ENCODE data around the gene HAO1. TPM values are rescaled to one million over a fixed set of nuclear protein-coding genes. Genes with fewer than 3 reads are reported as not detected.
A peak's percentile ranks its signal among the peaks of the same experiment; 100 is the strongest.

HAO1 gene
- total RNA-seq, 1 donor from 2014 or later: 0.20 TPM

DNA sequence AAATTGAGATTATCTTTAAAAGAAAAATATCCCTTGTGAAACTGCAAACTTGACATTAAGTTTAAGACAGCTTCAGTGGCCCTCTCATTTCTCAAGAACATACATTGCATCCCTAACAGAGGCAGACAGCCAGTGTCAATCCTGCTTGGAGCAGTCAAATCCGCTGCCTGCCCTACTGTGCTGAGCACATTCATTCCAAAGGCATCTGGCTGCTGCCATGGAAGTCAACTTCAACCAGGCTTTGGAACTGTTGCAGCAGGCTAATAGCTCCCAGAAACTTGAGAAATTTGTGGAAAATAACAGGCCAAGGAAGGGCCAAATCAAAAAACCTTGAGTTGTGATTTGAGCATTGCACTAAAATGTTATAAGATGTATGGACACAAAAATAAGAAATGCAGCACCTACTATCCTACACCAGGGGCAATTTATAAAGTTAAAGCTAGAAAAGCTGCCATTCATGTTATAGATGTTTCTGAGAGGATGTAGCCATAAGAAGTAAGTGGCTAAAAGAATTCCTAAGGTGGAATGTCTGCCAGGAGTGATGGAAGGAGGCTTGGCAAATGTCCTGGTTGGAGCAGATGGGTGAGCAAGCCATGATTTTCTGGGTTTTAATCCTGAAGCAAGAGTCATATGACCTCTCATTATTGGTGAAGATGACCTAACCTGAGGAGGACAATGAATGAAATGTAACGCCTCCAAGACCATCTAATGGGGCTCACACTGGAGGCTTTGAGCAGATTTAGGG, 31.4 kb upstream of the HAO1 start:
- no peaks in the 10 kb centered on the region for H3K36me3 ChIP-seq (ENCODE audit: insufficient read depth, low read length)
- Mint-ChIP-seq H3K36me3 (ENCODE audit: low read depth, unreplicated experiment) (no peaks in the 10 kb centered on the region), H3K9me3 (ENCODE audit: unreplicated experiment) (no peaks in the 10 kb centered on the region), H3K4me3 (ENCODE audit: unreplicated experiment) (no peak overlapping the region), H3K27me3 (ENCODE audit: low read depth, unreplicated experiment) (peaks cover 4% of the 10 kb centered on the region), H3K27ac (ENCODE audit: unreplicated experiment) (no peak overlapping the region), H3K4me1 (ENCODE audit: low read depth, unreplicated experiment) (peaks cover 7% of the 10 kb centered on the region)
- DNase-seq (ENCODE audit: low read depth) (peak; percentile 24), FAIRE-seq (no peak)
- H3K4me3 ChIP-seq (ENCODE audit: insufficient read depth, low read depth, low read length): no peak overlapping the region
- H3K4me1 ChIP-seq (ENCODE audit: insufficient read depth, low read length): peaks cover 2% of the 10 kb centered on the region
- H3K9ac ChIP-seq (ENCODE audit: low read length): no peak overlapping the region
- H2AFZ ChIP-seq (ENCODE audit: low read depth, low read length): no peak overlapping the region
- no peaks in the 10 kb centered on the region for H3K27me3 ChIP-seq (ENCODE audit: insufficient read depth, low read length)
- H3K27ac ChIP-seq (ENCODE audit: low read depth, low read length): no peak overlapping the region
- H4K20me1 ChIP-seq (ENCODE audit: insufficient read depth, low read length): no peaks in the 10 kb centered on the region
- H3K79me2 ChIP-seq (ENCODE audit: insufficient read depth, low read length): no peaks in the 10 kb centered on the region
- H3K4me2 ChIP-seq (ENCODE audit: low read length): no peak overlapping the region
- H3K9me3 ChIP-seq (ENCODE audit: insufficient read depth, low read depth, low read length): no peaks in the 10 kb centered on the region
- TF ChIP-seq, protein P1, sequence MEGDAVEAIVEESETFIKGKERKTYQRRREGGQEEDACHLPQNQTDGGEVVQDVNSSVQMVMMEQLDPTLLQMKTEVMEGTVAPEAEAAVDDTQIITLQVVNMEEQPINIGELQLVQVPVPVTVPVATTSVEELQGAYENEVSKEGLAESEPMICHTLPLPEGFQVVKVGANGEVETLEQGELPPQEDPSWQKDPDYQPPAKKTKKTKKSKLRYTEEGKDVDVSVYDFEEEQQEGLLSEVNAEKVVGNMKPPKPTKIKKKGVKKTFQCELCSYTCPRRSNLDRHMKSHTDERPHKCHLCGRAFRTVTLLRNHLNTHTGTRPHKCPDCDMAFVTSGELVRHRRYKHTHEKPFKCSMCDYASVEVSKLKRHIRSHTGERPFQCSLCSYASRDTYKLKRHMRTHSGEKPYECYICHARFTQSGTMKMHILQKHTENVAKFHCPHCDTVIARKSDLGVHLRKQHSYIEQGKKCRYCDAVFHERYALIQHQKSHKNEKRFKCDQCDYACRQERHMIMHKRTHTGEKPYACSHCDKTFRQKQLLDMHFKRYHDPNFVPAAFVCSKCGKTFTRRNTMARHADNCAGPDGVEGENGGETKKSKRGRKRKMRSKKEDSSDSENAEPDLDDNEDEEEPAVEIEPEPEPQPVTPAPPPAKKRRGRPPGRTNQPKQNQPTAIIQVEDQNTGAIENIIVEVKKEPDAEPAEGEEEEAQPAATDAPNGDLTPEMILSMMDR (IDR thresholded peaks at IDR 0.05; ENCODE audit: insufficient read depth, low read depth, low read length): no peak
- no peak for TF ChIP-seq EZH2 (IDR thresholded peaks at IDR 0.05; ENCODE audit: insufficient read depth, low read length)

DNA sequence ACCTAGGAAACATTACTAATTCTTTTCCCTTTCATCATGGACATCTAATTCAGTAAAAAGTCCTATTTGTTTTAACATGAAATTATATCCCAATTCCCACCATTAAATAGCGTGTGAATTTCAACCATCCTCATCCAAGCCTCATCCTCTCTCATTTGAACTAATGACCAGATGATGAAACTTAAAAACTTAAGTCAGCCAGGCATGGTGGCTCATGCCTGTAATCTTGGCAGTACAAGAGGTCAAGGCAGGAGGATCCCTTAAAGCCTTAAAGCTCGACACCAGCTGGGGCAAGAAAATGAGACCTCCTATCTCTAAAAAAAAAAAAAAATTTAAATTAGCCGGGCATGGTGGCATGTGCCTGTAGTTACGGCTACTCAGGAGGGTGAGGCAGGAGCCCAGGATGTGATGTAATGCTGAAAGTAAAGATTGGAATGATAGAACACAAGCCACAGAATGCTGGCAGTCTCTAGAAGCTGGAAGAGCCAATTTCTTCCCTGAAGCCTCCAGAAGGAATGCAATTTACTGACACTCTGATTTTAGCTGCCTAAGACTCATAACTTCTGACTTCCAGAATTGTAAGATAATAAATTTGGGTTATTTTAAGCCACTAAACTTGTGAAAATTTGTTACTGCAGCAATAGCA, 27.1 kb upstream of the HAO1 start:
- TF ChIP-seq EZH2 (IDR thresholded peaks at IDR 0.05; ENCODE audit: insufficient read depth, low read length): no peak
- TF ChIP-seq, protein P1 (IDR thresholded peaks at IDR 0.05; ENCODE audit: insufficient read depth, low read depth, low read length): no peak
- H3K9me3 ChIP-seq (ENCODE audit: insufficient read depth, low read depth, low read length): no peaks in the 10 kb centered on the region
- H3K9ac ChIP-seq (ENCODE audit: low read length): no peak overlapping the region
- no peaks in the 10 kb centered on the region for H3K27me3 ChIP-seq (ENCODE audit: insufficient read depth, low read length)
- Mint-ChIP-seq H3K27me3 (ENCODE audit: low read depth, unreplicated experiment) (no peaks in the 10 kb centered on the region), H3K36me3 (ENCODE audit: low read depth, unreplicated experiment) (no peaks in the 10 kb centered on the region), H3K4me3 (ENCODE audit: unreplicated experiment) (no peak overlapping the region), H3K9me3 (ENCODE audit: unreplicated experiment) (no peaks in the 10 kb centered on the region), H3K4me1 (ENCODE audit: low read depth, unreplicated experiment) (peaks cover 7% of the 10 kb centered on the region), H3K27ac (ENCODE audit: unreplicated experiment) (peak overlapping the region; percentile 34)
- no peak overlapping the region for H2AFZ ChIP-seq (ENCODE audit: low read depth, low read length)
- H3K36me3 ChIP-seq (ENCODE audit: insufficient read depth, low read length): no peaks in the 10 kb centered on the region
- H3K27ac ChIP-seq (ENCODE audit: low read depth, low read length): no peak overlapping the region
- no peaks in the 10 kb centered on the region for H4K20me1 ChIP-seq (ENCODE audit: insufficient read depth, low read length)
- peak; percentile 83 for DNase-seq (ENCODE audit: low read depth)
- peaks cover 2% of the 10 kb centered on the region for H3K4me1 ChIP-seq (ENCODE audit: insufficient read depth, low read length)
- no peaks in the 10 kb centered on the region for H3K79me2 ChIP-seq (ENCODE audit: insufficient read depth, low read length)
- no peak overlapping the region for H3K4me2 ChIP-seq (ENCODE audit: low read length)
- no peak for FAIRE-seq
- no peak overlapping the region for H3K4me3 ChIP-seq (ENCODE audit: insufficient read depth, low read depth, low read length)

DNA sequence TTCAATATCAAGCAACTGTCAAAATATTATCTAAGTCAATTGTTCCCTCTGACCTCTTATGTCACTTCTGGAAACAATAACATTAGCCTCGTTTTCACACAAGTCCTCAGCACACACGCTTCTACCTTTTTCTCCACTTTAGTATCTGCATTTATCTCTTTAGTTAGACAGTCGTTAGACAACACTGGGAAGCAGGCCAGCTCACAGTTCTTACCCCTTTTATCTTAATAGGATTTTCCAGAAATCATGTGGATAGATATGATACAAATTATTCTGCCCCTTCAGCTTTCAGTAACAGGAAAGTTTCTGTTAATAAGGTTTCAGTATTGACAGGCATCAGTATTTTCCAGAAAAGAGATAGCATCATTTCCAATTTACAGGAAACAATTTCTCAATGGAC, 25.9 kb upstream of the HAO1 start:
- Mint-ChIP-seq H3K4me3 (ENCODE audit: unreplicated experiment) (no peak overlapping the region), H3K36me3 (ENCODE audit: low read depth, unreplicated experiment) (no peaks in the 10 kb centered on the region), H3K9me3 (ENCODE audit: unreplicated experiment) (no peaks in the 10 kb centered on the region), H3K27ac (ENCODE audit: unreplicated experiment) (no peak overlapping the region), H3K27me3 (ENCODE audit: low read depth, unreplicated experiment) (no peaks in the 10 kb centered on the region), H3K4me1 (ENCODE audit: low read depth, unreplicated experiment) (peaks cover 2% of the 10 kb centered on the region)
- DNase-seq (ENCODE audit: low read depth) (peak; percentile 5), FAIRE-seq (no peak)
- no peaks in the 10 kb centered on the region for H3K9me3 ChIP-seq (ENCODE audit: insufficient read depth, low read depth, low read length)
- H4K20me1 ChIP-seq (ENCODE audit: insufficient read depth, low read length): no peaks in the 10 kb centered on the region
- no peak overlapping the region for H3K27ac ChIP-seq (ENCODE audit: low read depth, low read length)
- no peaks in the 10 kb centered on the region for H3K79me2 ChIP-seq (ENCODE audit: insufficient read depth, low read length)
- H2AFZ ChIP-seq (ENCODE audit: low read depth, low read length): no peak overlapping the region
- TF ChIP-seq, protein P1 (IDR thresholded peaks at IDR 0.05; ENCODE audit: insufficient read depth, low read depth, low read length): no peak
- TF ChIP-seq EZH2 (IDR thresholded peaks at IDR 0.05; ENCODE audit: insufficient read depth, low read length): no peak
- no peak overlapping the region for H3K4me3 ChIP-seq (ENCODE audit: insufficient read depth, low read depth, low read length)
- H3K4me2 ChIP-seq (ENCODE audit: low read length): no peak overlapping the region
- H3K9ac ChIP-seq (ENCODE audit: low read length): no peak overlapping the region
- H3K27me3 ChIP-seq (ENCODE audit: insufficient read depth, low read length): no peaks in the 10 kb centered on the region
- no peaks in the 10 kb centered on the region for H3K36me3 ChIP-seq (ENCODE audit: insufficient read depth, low read length)
- peaks cover 2% of the 10 kb centered on the region for H3K4me1 ChIP-seq (ENCODE audit: insufficient read depth, low read length)
